Ascending aorta (tissue), 2 donors: ENCODE results near the gene RHCE. TPM values are rescaled to one million over a fixed set of nuclear protein-coding genes. Genes with fewer than 3 reads are reported as not detected.
"Not testable (repeated sequence)": the region's sequence is repeated elsewhere in the genome, so short reads cannot be mapped to it uniquely, and the experiment has no call there.

Experiments
- DNase-seq, 2 donors: peaks; one replicate each; pipeline ENCODE4 v3.0.0-alpha.2; 2019; ENCODE audit warnings: low spot score in 2 of 2
- H3K27ac ChIP-seq, 2 donors: fragments of 200-600 bp; sonication (generic); one replicate each; pipeline ENCODE4 v1.5.1; 2016 to 2017; ENCODE audit warnings: mild to moderate bottlenecking in 1 of 2
- H3K27me3 ChIP-seq: fragments of 200-600 bp; sonication (generic); one replicate; pipeline ENCODE4 v1.5.1; 2017
- H3K36me3 ChIP-seq, 2 donors: fragments of 200-600 bp; sonication (generic); one replicate each; pipeline ENCODE4 v1.5.1; 2016
- H3K4me1 ChIP-seq, 2 donors: fragments of 200-600 bp; sonication (generic); one replicate each; pipeline ENCODE4 v1.5.1; 2016 to 2017; ENCODE audit warnings: mild to moderate bottlenecking in 1 of 2
- H3K4me3 ChIP-seq, 2 donors: fragments of 200-600 bp; sonication (generic); one replicate each; pipeline ENCODE4 v1.5.1; 2016 to 2017; ENCODE audit warnings: mild to moderate bottlenecking in 1 of 2
- H3K9me3 ChIP-seq, 2 donors: fragments of 200-600 bp; sonication (generic); one replicate each; pipeline ENCODE4 v1.5.1; 2016
- CTCF ChIP-seq, 3 experiments: fragments of 200-600 bp in 2 of 3; fragments of 450-650 bp in 1 of 3; sonication (generic) in 2 of 3; IDR thresholded peaks; one replicate each; pipeline ENCODE4 v1.5.1; 2016 to 2019; ENCODE audit warnings: antibody characterized with exemption in 3 of 3, mild to moderate bottlenecking in 1 of 3, moderate library complexity in 1 of 3
- intact Hi-C: fragments of 100-400 bp; cut with DNase I; formaldehyde crosslinking; loops from one replicate; pipeline ENCODE4 v1.15.1; 2023
- total RNA-seq: library from RNA; depleted of rRNA; stranded (reverse); fragments of >200 nt; gene quantifications from one replicate; pipeline ENCODE4 v1.1.0, GENCODE V29; 2016

RHCE gene
- total RNA-seq, 1 donor from 2014 or later: not detected

GRCh38 chr1:25369691-25370271, 50.8 kb downstream of the RHCE start:
- H3K27me3 ChIP-seq, H3K4me1 ChIP-seq, intact Hi-C loops, H3K36me3 ChIP-seq, H3K27ac ChIP-seq, H3K9me3 ChIP-seq, H3K4me3 ChIP-seq: not testable (repeated sequence)
- DNase-seq: peak in 1 of 2 donors; percentile 3

DNA sequence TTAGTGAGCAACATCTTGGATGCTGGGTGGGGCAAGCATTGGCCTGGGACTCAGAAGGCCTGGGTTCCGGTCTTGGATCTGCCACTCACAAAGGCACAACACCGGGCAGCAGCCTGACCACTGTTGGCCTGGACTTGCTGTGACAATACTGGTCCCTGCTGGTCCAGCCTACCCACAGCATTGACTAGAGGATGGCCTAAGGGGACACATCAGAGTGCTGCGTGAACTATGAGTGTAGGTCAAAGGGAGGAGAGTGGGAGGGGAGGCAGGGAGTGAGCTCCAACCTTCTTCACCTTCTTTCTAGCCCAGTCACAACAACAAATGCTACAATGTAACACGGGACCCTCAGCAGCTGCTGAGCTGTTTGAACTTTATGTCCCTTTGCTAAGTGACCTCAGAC, 51.4 kb downstream of the RHCE start:
- TF ChIP-seq CTCF (IDR thresholded peaks at IDR 0.05): no peak
- no peaks in the 10 kb centered on the region for H3K36me3 ChIP-seq
- peak in 1 of 2 donors; percentile 22 for DNase-seq
- intact Hi-C loops: no loop called here
- no peak overlapping the region for H3K4me3 ChIP-seq
- no peaks in the 10 kb centered on the region for H3K9me3 ChIP-seq
- no peaks in the 10 kb centered on the region for H3K27me3 ChIP-seq
- H3K4me1 ChIP-seq: no peaks in the 10 kb centered on the region
- no peak overlapping the region for H3K27ac ChIP-seq

GRCh38 chr1:25362634-25363559, 57.7 kb downstream of the RHCE start:
- intact Hi-C loops, H3K27me3 ChIP-seq, H3K9me3 ChIP-seq, H3K4me1 ChIP-seq, H3K27ac ChIP-seq, H3K4me3 ChIP-seq, DNase-seq: not testable (repeated sequence)
- H3K36me3 ChIP-seq: peaks cover 12 to 39% of the 10 kb centered on the region in 2 donors

GRCh38 chr1:25361901-25362300, 58.7 kb downstream of the RHCE start:
- no peaks in the 10 kb centered on the region for H3K27me3 ChIP-seq
- H3K36me3 ChIP-seq: peaks cover 16 to 42% of the 10 kb centered on the region in 2 donors
- no peak for DNase-seq
- no peak overlapping the region for H3K4me3 ChIP-seq
- no peaks in the 10 kb centered on the region for H3K9me3 ChIP-seq
- H3K4me1 ChIP-seq: peaks cover 0 to 1% of the 10 kb centered on the region in 2 donors
- no peak for TF ChIP-seq CTCF (IDR thresholded peaks at IDR 0.05)
- intact Hi-C loops: no loop called here
- H3K27ac ChIP-seq: no peak overlapping the region

GRCh38 chr1:25360596-25361581, 59.7 kb downstream of the RHCE start:
- intact Hi-C loops: no loop called here
- H3K4me3 ChIP-seq: no peak overlapping the region
- H3K27me3 ChIP-seq: no peaks in the 10 kb centered on the region
- peaks cover 0 to 5% of the 10 kb centered on the region in 2 donors for H3K4me1 ChIP-seq
- no peak for TF ChIP-seq CTCF (IDR thresholded peaks at IDR 0.05)
- H3K9me3 ChIP-seq: no peaks in the 10 kb centered on the region
- H3K36me3 ChIP-seq: peaks cover 16 to 50% of the 10 kb centered on the region in 2 donors
- no peak overlapping the region for H3K27ac ChIP-seq
- DNase-seq: no peak

DNA sequence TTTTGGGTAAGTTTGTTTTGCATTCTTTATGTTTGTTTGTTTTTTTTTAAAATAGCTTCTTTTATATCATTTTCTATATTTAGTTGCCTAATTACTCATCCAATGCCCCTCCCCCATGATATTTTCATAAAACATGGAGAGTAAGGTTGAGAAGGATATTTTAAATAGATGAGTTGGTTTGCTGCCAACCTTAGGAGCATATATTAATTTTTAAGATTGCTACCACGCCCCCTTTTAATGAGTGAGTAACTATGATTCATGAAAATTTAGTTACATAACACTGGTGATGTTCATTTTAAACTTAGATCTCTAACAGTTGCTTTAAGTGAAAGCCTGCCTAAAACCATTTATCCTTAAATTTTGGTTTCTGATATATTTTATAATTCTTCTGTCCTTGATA, 63.8 kb downstream of the RHCE start:
- Histone ChIP-seq H3K36me3 (peaks cover 52 to 85% of the 10 kb centered on the region in 2 donors), H3K4me1 (peaks cover 0 to 5% of the 10 kb centered on the region in 2 donors), H3K27me3 (no peaks in the 10 kb centered on the region), H3K4me3 (no peak overlapping the region), H3K27ac (peak overlapping the region; percentile 4 to 14), H3K9me3 (no peaks in the 10 kb centered on the region)
- DNase-seq: no peak
- no peak for TF ChIP-seq CTCF (IDR thresholded peaks at IDR 0.05)
- intact Hi-C loops: no loop called here
